Loucy (cell line): ENCODE data around the gene NAA38.

Experiments
- EZH2phosphoT487 ChIP-seq: fragments of 200-600 bp; IDR thresholded peaks from 2 replicates; pipeline ENCODE4 v1.6.1; 2018; ENCODE audit warnings: antibody characterized with exemption, mild to moderate bottlenecking, moderate library complexity, borderline replicate concordance
- TF ChIP-seq, protein P1 (sequence below): fragments of 200-600 bp; sonication (generic); conservative IDR thresholded peaks from 2 replicates; pipeline ENCODE4 v1.5.1; 2014; ENCODE audit warnings: mild to moderate bottlenecking, antibody characterized with exemption, low read length

DNA sequence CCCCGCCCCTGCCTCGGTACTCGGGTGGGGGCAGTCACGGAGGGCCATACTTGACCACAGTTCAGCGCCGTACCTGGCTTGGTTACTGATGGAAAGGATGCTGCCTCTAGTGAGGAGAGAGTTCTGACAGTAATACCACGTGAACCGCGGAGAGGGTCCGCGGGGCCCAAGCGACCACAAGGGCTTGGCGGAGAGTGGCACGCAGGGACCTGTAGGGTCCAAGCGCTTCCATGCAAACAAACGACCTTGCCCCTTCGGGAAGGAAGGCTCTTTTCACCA lies 14.2 kb downstream of the NAA38 start:
- TF ChIP-seq, protein P1, sequence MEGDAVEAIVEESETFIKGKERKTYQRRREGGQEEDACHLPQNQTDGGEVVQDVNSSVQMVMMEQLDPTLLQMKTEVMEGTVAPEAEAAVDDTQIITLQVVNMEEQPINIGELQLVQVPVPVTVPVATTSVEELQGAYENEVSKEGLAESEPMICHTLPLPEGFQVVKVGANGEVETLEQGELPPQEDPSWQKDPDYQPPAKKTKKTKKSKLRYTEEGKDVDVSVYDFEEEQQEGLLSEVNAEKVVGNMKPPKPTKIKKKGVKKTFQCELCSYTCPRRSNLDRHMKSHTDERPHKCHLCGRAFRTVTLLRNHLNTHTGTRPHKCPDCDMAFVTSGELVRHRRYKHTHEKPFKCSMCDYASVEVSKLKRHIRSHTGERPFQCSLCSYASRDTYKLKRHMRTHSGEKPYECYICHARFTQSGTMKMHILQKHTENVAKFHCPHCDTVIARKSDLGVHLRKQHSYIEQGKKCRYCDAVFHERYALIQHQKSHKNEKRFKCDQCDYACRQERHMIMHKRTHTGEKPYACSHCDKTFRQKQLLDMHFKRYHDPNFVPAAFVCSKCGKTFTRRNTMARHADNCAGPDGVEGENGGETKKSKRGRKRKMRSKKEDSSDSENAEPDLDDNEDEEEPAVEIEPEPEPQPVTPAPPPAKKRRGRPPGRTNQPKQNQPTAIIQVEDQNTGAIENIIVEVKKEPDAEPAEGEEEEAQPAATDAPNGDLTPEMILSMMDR: no peak
- TF ChIP-seq EZH2phosphoT487: no peak
